Amniotic epithelial cell (primary cell): Measurements from ENCODE around the gene SNED1.

ENCODE experiments used
- DNase-seq: peaks from one replicate; pipeline ENCODE4 v3.0.0-alpha.2; 2010; ENCODE audit warnings: low read depth

The SNED1 gene

DNA sequence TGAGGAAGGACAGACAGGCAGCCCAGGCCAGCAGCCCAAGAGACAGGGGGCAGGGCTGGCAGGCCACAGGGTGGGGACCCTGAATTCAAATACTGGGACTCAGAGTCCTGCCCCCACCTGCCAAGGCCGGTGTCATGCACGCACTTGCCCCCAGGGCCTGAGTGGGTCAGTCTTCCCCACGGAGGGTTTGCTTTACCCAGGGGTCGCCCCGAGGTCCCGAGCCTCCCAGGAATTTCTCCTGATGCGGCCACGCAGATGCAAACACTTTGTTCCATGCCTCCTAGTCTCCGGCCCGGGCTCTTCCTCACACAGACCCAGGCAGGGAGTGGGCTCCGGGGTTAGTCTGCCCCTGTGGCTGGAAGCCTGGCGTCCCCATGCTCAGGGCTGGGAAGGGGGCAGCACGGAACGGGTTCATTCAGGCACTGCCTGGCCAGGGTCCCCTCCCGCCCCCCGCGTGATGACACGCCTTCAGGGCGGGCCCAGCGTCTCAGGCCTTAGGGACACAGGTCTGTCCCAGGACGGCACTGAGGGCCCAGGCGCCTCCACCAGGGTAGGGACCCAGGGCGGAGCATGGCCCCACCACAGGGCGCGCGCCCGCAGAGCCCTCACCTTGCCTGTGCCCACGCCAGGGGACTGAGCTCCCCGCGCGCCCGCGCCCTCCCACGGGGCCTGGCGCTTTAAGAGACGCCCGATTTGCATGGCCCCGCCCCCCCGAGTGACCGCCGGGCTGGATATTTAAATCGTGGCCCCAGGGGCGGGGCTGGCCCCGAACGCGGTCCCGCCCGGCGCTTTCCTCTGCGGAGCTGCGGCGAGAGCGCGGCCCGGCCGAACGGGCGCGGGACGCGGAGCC lies at the start of gene SNED1:
Gene SNED1 (plus strand): TSS at position 763 of the 850 bp plus-strand sequence. CDS start 220 bp downstream, outside the sequence.
- DNase-seq = peak; percentile 60

- DNase-seq = no peak
Measured at GRCh38 chr2:240948905-240949790, 49.3 kb upstream of the SNED1 start.

DNA sequence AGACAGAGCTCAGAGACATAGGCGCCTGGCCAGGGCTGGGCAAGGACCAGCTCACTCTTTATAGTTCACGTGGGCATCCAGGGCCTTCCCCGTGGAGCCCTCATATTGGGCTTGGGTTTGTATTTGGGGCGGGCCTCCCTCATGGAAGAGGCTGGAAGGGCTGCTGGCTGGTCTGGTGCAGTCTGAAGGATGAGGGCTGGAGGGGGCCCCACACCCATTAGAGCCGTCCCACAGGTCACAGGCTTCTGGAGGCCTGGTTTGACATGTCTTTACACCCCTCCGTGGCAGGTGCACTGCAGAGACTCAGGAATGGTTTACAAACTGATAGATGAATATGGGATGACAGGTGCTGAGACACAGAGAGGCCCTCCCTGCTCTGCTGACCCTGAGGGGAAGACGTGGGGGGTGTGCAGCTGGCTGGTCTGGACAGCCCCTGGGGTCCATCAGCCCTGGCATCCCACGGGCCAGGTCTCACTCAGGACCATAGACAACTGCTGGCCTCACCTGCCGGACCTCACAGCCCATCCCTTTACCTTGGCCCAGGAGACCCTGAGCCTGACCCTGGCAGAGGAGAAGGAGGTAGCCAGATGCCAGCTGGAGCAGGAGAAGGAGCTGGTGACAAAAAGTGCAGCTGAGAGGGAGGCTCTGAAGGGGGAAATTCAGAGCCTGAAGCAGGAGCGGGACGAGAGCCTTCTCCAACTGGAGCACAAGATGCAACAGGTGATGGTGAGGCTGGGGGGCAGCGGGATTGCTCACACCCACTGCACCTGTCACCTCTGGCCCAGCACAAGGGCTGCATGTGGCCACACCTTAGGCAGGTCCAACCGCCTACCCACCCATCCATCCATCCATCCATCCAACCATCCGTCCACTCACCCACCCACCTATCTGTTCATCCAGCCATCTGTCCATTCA lies 48.4 kb upstream of the SNED1 start:
- DNase-seq = no peak

DNA sequence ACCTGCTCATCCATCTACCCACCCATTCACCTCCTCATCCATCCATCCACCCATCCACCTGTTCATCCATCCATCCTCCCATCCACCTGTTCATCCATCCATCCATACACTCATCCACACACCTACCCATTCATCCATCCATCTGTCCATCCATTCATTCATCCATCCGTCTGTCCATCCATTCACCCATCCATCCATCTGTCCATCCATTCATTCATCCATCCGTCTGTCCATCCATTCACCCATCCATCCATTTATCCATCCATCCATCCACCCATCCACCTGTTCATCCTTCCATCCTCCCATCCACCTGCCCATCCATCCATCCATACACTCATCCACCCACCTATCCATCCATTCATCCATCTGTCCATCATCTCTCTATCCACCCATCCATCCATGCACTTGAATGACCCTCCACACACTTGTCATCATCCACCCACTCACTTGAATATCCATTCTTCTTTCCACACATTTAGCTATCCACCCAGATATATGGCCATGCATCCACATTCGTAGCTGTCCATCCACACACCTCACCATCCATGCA lies 47.3 kb upstream of the SNED1 start:
- no peak for DNase-seq

DNA sequence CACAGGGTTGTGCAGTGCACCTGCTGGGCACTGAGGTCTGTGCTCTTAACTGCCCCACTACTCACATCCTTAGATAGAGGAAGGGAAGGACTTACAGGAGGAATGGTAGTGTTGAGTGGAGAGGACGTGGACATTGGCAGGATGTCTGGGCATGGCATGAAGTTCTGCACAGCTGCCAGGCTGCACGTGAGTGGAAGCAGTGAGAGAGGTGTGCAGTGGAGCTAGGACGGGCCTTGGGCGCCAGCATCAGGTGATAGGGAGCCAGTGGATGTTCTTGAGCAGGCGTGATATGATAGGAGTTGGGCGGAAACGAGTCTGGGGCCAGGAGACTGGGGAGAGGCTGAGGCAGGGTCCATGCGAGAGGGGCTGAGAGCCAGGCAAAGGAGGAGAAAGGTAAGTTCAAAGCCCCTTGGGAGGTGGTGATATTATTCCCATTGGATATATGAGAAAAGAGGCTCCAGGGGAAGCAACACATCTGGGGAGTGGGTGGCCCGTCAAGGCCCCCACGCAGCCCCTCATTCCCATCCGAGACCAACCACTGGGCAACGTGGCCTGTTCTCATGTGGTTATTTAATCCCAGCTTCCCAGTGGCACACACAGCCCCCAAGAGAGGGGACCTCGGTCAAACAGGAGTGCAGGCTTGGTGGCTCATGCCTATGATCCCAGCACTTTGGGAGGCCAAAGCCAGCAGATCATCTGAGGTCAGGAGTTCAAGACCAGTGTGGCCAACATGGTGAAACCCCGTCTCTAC lies 45.7 kb upstream of the SNED1 start:
- no peak for DNase-seq

GRCh38 chr2:240953426-240954410 lies 44.7 kb upstream of the SNED1 start:
- DNase-seq = no peak

- DNase-seq = peak; percentile 3
Measured at GRCh38 chr2:240954436-240955305, 43.7 kb upstream of the SNED1 start.

DNA sequence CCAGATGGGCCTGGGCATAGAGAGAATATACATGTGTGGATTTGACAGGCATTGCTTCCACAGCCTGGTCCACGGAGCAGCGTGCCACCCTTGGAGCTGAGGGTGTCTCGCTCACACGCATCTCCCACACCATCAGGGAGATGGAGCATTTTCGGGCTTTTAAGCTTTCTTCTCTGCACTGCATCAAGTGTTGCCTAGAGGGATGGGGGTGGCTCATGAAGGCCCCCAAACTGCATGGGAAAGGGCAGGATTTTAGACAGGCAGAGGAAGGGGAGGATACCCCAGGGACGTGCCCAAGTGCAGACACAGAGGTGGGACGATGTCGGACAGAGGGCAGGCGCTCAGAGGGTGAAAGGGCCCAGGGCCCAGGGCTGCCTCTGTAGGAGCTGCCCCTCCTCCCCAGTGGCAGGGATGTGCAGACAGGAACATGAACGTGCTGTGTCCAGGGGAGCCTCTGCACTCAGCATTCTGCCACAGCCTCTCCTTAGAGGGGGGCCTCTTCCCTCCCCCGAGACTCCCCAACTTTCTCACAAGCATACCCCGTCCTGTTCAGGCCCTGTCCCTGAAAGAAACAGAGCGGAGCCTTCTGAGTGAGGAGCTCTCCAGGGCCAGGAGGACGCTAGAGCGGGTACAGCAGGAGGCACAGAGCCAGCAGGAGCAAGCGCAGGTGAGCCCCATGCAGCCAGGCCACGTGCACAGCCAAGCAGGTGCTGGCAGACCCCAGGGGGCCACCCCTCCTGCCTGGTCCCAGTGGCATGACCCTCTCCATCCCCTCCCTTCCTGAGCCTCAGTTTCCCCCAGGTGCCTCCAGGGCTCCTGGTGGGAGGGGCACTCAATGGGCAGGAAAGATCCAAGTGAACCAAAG lies 42.9 kb upstream of the SNED1 start:
- DNase-seq = no peak

GRCh38 chr2:240956171-240956934 lies 42.1 kb upstream of the SNED1 start:
- DNase-seq = no peak

DNA sequence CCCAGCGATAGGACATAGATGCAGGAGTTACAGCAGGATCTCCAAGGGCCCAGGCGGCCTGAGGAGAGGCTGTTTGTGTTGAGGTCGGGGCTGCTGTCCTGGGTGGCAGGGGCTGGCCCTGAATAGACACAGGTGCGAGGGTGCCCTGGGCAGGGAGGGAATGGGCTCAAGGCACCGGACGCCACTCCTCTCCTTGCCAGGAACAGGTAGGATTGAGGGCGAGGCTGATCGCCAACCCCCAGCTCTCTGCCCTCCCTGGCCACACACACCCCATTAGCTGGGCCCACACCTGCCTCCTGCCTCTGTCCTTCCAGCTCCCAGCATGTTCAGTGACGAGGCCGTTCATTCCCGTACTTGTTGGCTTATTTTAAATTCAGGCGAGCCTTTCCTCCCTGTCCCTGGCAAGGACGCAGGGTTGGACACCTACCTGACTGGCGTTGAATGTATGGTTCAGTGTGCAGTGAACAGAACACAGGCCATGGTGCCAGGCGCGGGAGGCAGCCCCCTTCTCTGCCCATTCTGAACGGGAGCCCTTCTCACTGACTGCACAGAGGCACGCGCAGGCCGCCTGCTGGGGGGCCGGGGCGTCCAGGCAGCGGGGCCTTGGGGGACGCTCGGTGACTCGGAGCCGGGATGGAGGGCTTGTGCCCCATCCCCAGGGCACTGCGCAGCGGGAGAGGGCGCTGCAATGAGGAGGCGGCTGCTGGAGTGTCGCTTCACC lies 41.3 kb upstream of the SNED1 start:
- DNase-seq = no peak

DNA sequence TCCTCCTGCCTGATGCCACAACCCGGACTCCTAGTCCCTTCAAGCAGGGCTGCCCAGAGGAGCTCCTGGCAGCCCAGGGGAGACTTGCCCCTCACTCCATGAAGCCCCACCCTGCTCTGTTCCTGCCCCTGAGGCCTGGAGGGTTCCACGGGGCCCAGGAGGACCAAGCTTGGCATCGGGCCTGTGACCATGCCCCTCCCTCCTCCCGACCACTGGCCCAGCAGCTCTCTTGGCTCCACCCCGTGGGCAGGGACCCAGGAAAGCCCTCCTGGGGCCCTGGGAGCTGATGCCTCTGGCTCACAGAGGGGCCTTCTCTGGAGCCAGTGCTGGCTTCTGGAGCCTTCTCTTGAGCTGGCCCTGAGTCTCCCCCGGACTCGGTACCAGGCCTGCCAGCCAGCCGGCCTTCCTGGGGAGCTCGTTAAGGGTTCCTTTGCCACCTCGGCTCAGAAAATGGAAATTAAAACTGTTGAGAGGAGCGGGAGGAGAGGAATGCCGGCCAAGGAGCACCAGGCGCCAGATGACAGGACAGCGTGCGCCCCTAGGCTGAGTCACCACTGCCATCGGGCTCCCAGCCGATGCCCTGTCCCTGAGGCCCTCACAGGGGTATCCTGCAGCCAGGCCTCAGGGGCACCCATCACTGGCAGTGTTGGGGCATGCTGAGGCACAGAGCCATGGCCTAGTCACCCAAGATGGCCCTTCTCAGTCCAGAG lies 40.6 kb upstream of the SNED1 start:
- DNase-seq = no peak

- DNase-seq = no peak
Measured at GRCh38 chr2:240958366-240959213, 39.8 kb upstream of the SNED1 start.

DNA sequence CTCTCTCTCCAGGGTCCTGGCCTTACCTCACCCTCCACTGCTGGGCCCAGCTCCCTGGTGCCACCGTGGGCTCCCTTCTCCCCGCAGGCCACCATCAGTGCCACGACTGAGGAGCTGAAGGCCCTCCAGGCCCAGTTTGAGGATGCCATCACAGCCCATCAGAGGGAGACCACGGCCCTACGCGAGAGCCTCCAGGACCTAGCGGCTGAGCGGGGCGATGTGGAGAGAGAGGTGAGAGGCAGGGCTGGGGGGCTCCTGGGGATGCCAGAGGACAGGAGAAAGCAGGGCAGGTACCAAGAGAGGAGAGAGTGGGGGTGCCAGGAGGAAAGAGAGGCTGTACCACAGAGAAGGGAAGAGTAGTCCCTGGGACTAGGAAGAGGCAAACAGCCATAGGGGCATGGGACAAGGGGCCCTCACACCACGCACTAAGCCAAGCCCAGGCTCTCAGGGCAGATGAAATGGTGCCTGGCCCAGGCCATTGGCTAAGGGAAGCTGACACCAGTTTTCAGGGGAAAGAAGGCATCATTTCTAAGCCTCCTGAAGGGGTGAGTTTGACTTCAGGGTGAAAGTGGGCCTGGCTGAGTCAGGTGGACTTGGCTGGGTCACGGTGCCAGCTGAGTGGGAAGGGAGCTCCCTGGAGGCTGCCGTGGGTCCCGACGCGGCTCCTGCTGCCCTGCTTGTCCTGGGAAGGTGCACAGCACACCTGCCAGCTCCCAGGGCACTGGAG lies 39.0 kb upstream of the SNED1 start:
- no peak for DNase-seq

- DNase-seq = no peak
Measured at GRCh38 chr2:240959941-240960308, 38.5 kb upstream of the SNED1 start.
